H9 (cell line): ENCODE data around the gene HMGB1. TPM values are rescaled to one million over a fixed set of nuclear protein-coding genes. Genes with fewer than 3 reads are reported as not detected.

Source experiments
- DNase-seq: peaks from one replicate; pipeline ENCODE4 v3.0.0-alpha.2; 2017
- H2AFZ ChIP-seq: one replicate; pipeline ENCODE4 v1.6.1; 2013; ENCODE audit warnings: mild to moderate bottlenecking, low read length, control low read depth, moderate library complexity
- H2AK5ac ChIP-seq: 2 replicates; pipeline ENCODE4 v1.6.1; 2013; ENCODE audit warnings: low read length, control low read depth, mixed read lengths; ENCODE audit not compliant: insufficient read length
- H2BK120ac ChIP-seq: one replicate; pipeline ENCODE4 v1.6.1; 2013; ENCODE audit warnings: low read depth, mild to moderate bottlenecking, low read length, control low read depth, inconsistent platforms; ENCODE audit not compliant: poor library complexity, severe bottlenecking
- H2BK12ac ChIP-seq: 2 replicates; pipeline ENCODE4 v1.6.1; 2013; ENCODE audit warnings: low read length, control low read depth, mixed read lengths, low read depth; ENCODE audit not compliant: insufficient read length
- H2BK15ac ChIP-seq: 2 replicates; pipeline ENCODE4 v1.6.1; 2013; ENCODE audit warnings: low read depth, low read length, control low read depth
- H2BK20ac ChIP-seq: one replicate; pipeline ENCODE4 v1.6.1; 2013; ENCODE audit warnings: low read depth, mild to moderate bottlenecking, low read length, control low read depth, inconsistent platforms; ENCODE audit not compliant: poor library complexity, severe bottlenecking
- H2BK5ac ChIP-seq: 2 replicates; pipeline ENCODE4 v1.6.1; 2013; ENCODE audit warnings: low read length, control low read depth, mixed read lengths; ENCODE audit not compliant: insufficient read length
- H3K14ac ChIP-seq: 2 replicates; pipeline ENCODE4 v1.6.1; 2013; ENCODE audit warnings: low read length, control low read depth; ENCODE audit not compliant: insufficient read depth
- H3K18ac ChIP-seq: 2 replicates; pipeline ENCODE4 v1.6.1; 2013; ENCODE audit warnings: low read depth, mild to moderate bottlenecking, mixed read lengths, low read length, control low read depth; ENCODE audit not compliant: insufficient read length
- H3K23ac ChIP-seq: 2 replicates; pipeline ENCODE4 v1.6.1; 2013; ENCODE audit warnings: low read length, control low read depth, mixed read lengths, low read depth; ENCODE audit not compliant: insufficient read length
- H3K23me2 ChIP-seq: 2 replicates; pipeline ENCODE4 v1.6.1; 2013; ENCODE audit warnings: low read depth, mild to moderate bottlenecking, mixed read lengths, low read length, control low read depth; ENCODE audit not compliant: insufficient read length, poor library complexity, severe bottlenecking
- H3K27ac ChIP-seq: 2 replicates; pipeline ENCODE4 v1.5.1; 2013; ENCODE audit warnings: low read length, control low read depth, mixed read lengths, low read depth; ENCODE audit not compliant: insufficient read length
- H3K27me3 ChIP-seq: 2 replicates; pipeline ENCODE4 v1.6.1; 2013; ENCODE audit warnings: low read length, control low read depth, inconsistent platforms; ENCODE audit not compliant: insufficient read depth
- H3K4ac ChIP-seq: 2 replicates; pipeline ENCODE4 v1.6.1; 2013; ENCODE audit warnings: low read depth, mild to moderate bottlenecking, control low read depth, inconsistent platforms, low read length, moderate library complexity
- H3K4me1 ChIP-seq: 2 replicates; pipeline ENCODE4 v1.6.1; 2013; ENCODE audit warnings: low read length, control low read depth, inconsistent platforms; ENCODE audit not compliant: insufficient read depth
- H3K4me2 ChIP-seq: 2 replicates; pipeline ENCODE4 v1.6.1; 2013; ENCODE audit warnings: low read length, control low read depth, mixed read lengths; ENCODE audit not compliant: insufficient read length, insufficient read depth
- H3K56ac ChIP-seq: 2 replicates; pipeline ENCODE4 v1.6.1; 2013; ENCODE audit warnings: low read depth, mild to moderate bottlenecking, mixed read lengths, low read length, control low read depth; ENCODE audit not compliant: insufficient read length
- H3K79me1 ChIP-seq: 2 replicates; pipeline ENCODE4 v1.6.1; 2013; ENCODE audit warnings: low read depth, mild to moderate bottlenecking, moderate library complexity, low read length, control low read depth, inconsistent platforms; ENCODE audit not compliant: insufficient read depth, poor library complexity, severe bottlenecking
- H3K79me2 ChIP-seq: 2 replicates; pipeline ENCODE4 v1.6.1; 2013; ENCODE audit warnings: low read length, control low read depth, inconsistent platforms; ENCODE audit not compliant: insufficient read depth
- H3K9ac ChIP-seq: 2 replicates; pipeline ENCODE4 v1.6.1; 2013; ENCODE audit warnings: low read length, control low read depth, mixed read lengths; ENCODE audit not compliant: insufficient read length; ENCODE audit errors: extremely low read depth
- H3K9me3 ChIP-seq: one replicate; pipeline ENCODE4 v1.6.1; 2013; ENCODE audit warnings: low read depth, low read length, inconsistent platforms; ENCODE audit not compliant: control insufficient read depth
- H3T11ph ChIP-seq: one replicate; pipeline ENCODE4 v1.6.1; 2013; ENCODE audit warnings: mild to moderate bottlenecking, low read length, control low read depth, inconsistent platforms
- H4K20me1 ChIP-seq: one replicate; pipeline ENCODE4 v1.6.1; 2013; ENCODE audit not compliant: control insufficient read depth, insufficient read length, insufficient read depth
- H4K5ac ChIP-seq: 2 replicates; pipeline ENCODE4 v1.6.1; 2013; ENCODE audit warnings: low read depth, mild to moderate bottlenecking, mixed read lengths, low read length, control low read depth; ENCODE audit not compliant: insufficient read length
- H4K8ac ChIP-seq: replicated peaks from 2 replicates; pipeline ENCODE4 v1.6.1; 2013; ENCODE audit warnings: low read length, control low read depth, mixed read lengths, low read depth; ENCODE audit not compliant: insufficient read length
- H4K91ac ChIP-seq: 2 replicates; pipeline ENCODE4 v1.6.1; 2013; ENCODE audit warnings: low read depth, mild to moderate bottlenecking, moderate library complexity, mixed read lengths, low read length, control low read depth; ENCODE audit not compliant: insufficient read length
- H3K27ac Mint-ChIP-seq, 3 experiments: 2 replicates in 2 of 3; 3 replicates in 1 of 3; pipeline ENCODE4 v1.8.0; 2020 to 2021; ENCODE audit warnings: mixed read lengths in 3 of 3, mild to moderate bottlenecking in 1 of 3, moderate library complexity in 1 of 3
- H3K27me3 Mint-ChIP-seq: 2 replicates; pipeline ENCODE4 v1.8.0; 2021; ENCODE audit warnings: low read depth, mild to moderate bottlenecking, moderate library complexity, mixed read lengths
- H3K36me3 Mint-ChIP-seq, 3 experiments: 2 replicates in 2 of 3; 3 replicates in 1 of 3; pipeline ENCODE4 v1.8.0; 2020 to 2021; ENCODE audit warnings: low read depth in 3 of 3, mixed read lengths in 3 of 3; ENCODE audit not compliant: insufficient read depth in 1 of 3
- H3K4me1 Mint-ChIP-seq, 2 experiments: 2 replicates each; pipeline ENCODE4 v1.8.0; 2020; ENCODE audit warnings: mixed read lengths in 2 of 2
- H3K4me3 Mint-ChIP-seq, 2 experiments: 2 replicates in 1 of 2; 3 replicates in 1 of 2; pipeline ENCODE4 v1.8.0; 2020 to 2021; ENCODE audit warnings: mild to moderate bottlenecking in 2 of 2, mixed read lengths in 2 of 2, moderate library complexity in 1 of 2
- H3K9me3 Mint-ChIP-seq, 2 experiments: 2 replicates in 1 of 2; 3 replicates in 1 of 2; pipeline ENCODE4 v1.8.0; 2020; ENCODE audit warnings: mild to moderate bottlenecking in 2 of 2, mixed read lengths in 2 of 2, moderate library complexity in 1 of 2
- CTCF ChIP-seq: fragments of 200-600 bp; sonication (generic); conservative IDR thresholded peaks from 3 replicates; pipeline ENCODE4 v1.8.0; 2021; ENCODE audit warnings: antibody characterized with exemption, mild to moderate bottlenecking
- WGBS: extraction: QIAGEN DNeasy Blood & Tissue Kit; methylation state at CpG from one replicate; pipeline ENCODE4 v1.1.7; 2013; ENCODE audit warnings: missing lambda C conversion rate, low lambda C conversion rate, mixed read lengths; ENCODE audit not compliant: insufficient read length; ENCODE audit errors: extremely low coverage; 5-methylcytosine and 5-hydroxymethylcytosine counted together
- total RNA-seq: library from RNA; stranded (reverse); gene quantifications from 2 replicates; pipeline ENCODE4 v1.2.1, GENCODE V29; 2021

Gene HMGB1
- total RNA-seq, 1 experiment from 2014 or later: 688 TPM

DNA sequence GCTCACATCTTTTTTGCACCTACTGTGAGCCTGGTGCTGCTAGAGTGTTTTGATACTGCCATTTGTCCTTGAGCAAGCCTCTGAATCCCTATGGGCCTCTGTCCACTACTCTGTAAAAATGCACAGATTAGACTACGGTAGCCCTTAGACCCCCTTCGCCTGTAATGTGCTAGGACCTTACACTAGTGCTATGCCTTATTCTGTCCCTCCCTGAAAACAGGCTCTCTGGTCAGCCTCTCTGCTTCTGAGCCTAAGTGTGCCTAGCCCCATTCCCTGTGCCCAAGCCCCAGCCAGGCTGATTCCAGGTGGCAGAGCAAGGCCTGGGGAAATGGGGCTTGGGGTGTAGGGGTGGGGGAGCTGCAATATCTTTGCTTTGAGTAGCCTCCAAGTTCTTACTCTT lies 10.7 kb downstream of the HMGB1 start:
- Histone ChIP-seq H2BK20ac (no peak overlapping the region), H4K20me1 (no peaks in the 10 kb centered on the region), H2BK5ac (no peak overlapping the region), H3K18ac (no peak overlapping the region), H2AFZ (no peak overlapping the region), H3K79me1 (no peaks in the 10 kb centered on the region), H4K91ac (no peak overlapping the region), H3K23ac (no peak overlapping the region), H3T11ph (no peak overlapping the region), H4K8ac (no peak overlapping the region), H2BK15ac (no peak overlapping the region), H4K5ac (no peak overlapping the region), H3K27me3 (no peaks in the 10 kb centered on the region), H2AK5ac (no peak overlapping the region), H3K4me2 (no peak overlapping the region), H3K9me3 (no peaks in the 10 kb centered on the region), H3K4ac (no peak overlapping the region), H3K23me2 (no peaks in the 10 kb centered on the region), H3K9ac (no peak overlapping the region), H3K27ac (no peak overlapping the region), H3K56ac (no peak overlapping the region), H3K4me1 (no peaks in the 10 kb centered on the region), H3K79me2 (no peaks in the 10 kb centered on the region), H2BK12ac (no peak overlapping the region), H2BK120ac (no peak overlapping the region), H3K14ac (no peak overlapping the region)
- no CpG with 5 or more reads among the region's 2 CpGs for WGBS
- Mint-ChIP-seq H3K27me3 (no peaks in the 10 kb centered on the region; the same call in 1 of the 2 replicates), H3K9me3 (no peaks in the 10 kb centered on the region), H3K36me3 (peaks cover 0 to 15% (median 0%) of the 10 kb centered on the region in 3 experiments; a peak in 2 of 7 replicates), H3K27ac (peak overlapping the region in 1 of 3 experiments; percentile 62; a peak in 1 of 7 replicates), H3K4me1 (no peaks in the 10 kb centered on the region), H3K4me3 (no peak overlapping the region)
- no peak for DNase-seq
- no peak for TF ChIP-seq CTCF
